Fibroblast of skin of right biceps (primary cell): ENCODE measurements around the gene SYNE2.
A peak's percentile ranks its signal among the peaks of the same experiment; 100 is the strongest.
"Not testable (repeated sequence)": the region's sequence is repeated elsewhere in the genome, so short reads cannot be mapped to it uniquely, and the experiment has no call there.

ENCODE experiments used
- DNase-seq: peaks from one replicate; pipeline ENCODE4 v3.0.0-alpha.2; 2013

The SYNE2 gene

GRCh38 chr14:64038841-64039542, 186.2 kb downstream of the SYNE2 start:
- peak; percentile 3 for DNase-seq

GRCh38 chr14:64040044-64040443, 187.2 kb downstream of the SYNE2 start:
- peak; percentile 7 for DNase-seq

- not testable (repeated sequence) for DNase-seq
These were observed 190.5 kb downstream of the SYNE2 start for GRCh38 chr14:64043296-64043695.

GRCh38 chr14:64045091-64045490, 192.3 kb downstream of the SYNE2 start:
- DNase-seq: no peak

- no peak for DNase-seq
These were observed 197.0 kb downstream of the SYNE2 start for GRCh38 chr14:64049616-64050381.

- DNase-seq: no peak
These were observed 201.2 kb downstream of the SYNE2 start for GRCh38 chr14:64053694-64054669.

- DNase-seq: no peak
These were observed 206.8 kb downstream of the SYNE2 start for GRCh38 chr14:64059454-64060198.

- no peak for DNase-seq
These were observed 207.4 kb downstream of the SYNE2 start for GRCh38 chr14:64060199-64060545.

GRCh38 chr14:64060648-64061096, 207.9 kb downstream of the SYNE2 start:
- peak; percentile 28 for DNase-seq

- DNase-seq: no peak
These were observed 208.3 kb downstream of the SYNE2 start for GRCh38 chr14:64061115-64061514.

GRCh38 chr14:64061706-64062105, 208.9 kb downstream of the SYNE2 start:
- DNase-seq: no peak

- no peak for DNase-seq
These were observed 209.7 kb downstream of the SYNE2 start for GRCh38 chr14:64062381-64063115.

- DNase-seq: no peak
These were observed 211.6 kb downstream of the SYNE2 start for GRCh38 chr14:64064447-64064846.

- DNase-seq: no peak
These were observed 217.0 kb downstream of the SYNE2 start for GRCh38 chr14:64069634-64070359.

- DNase-seq: peak; percentile 45
These were observed 222.3 kb downstream of the SYNE2 start for GRCh38 chr14:64074961-64075612.

GRCh38 chr14:64075613-64076005, 222.8 kb downstream of the SYNE2 start:
- DNase-seq: no peak

GRCh38 chr14:64080452-64080851, 227.6 kb downstream of the SYNE2 start:
- no peak for DNase-seq

GRCh38 chr14:64081174-64081746, 228.5 kb downstream of the SYNE2 start:
- no peak for DNase-seq

- no peak for DNase-seq
These were observed 230.0 kb downstream of the SYNE2 start for GRCh38 chr14:64082837-64083236.

GRCh38 chr14:64088647-64088964, 235.8 kb downstream of the SYNE2 start:
- no peak for DNase-seq
